Endometrium (tissue), 2 donors: Measurements from ENCODE around the gene GPER1.

ENCODE experiments used
- FAIRE-seq: peaks from 2 replicates; lab custom pipeline; 2012; peaks lifted over from hg19 to GRCh38; lab: Jason Lieb, UNC
- donor health status: control.
- donor health status: control.

Gene GPER1

GRCh38 chr7:1090686-1091643 is 3.1 kb downstream of the GPER1 start:
- FAIRE-seq, result no peak

GRCh38 chr7:1091644-1092027 is 3.7 kb downstream of the GPER1 start:
- FAIRE-seq, result no peak

GRCh38 chr7:1092161-1092632 is 4.3 kb downstream of the GPER1 start:
- no peak for FAIRE-seq

- no peak for FAIRE-seq
These were observed 5.0 kb downstream of the GPER1 start for GRCh38 chr7:1092806-1093501.

- no peak for FAIRE-seq
These were observed 5.6 kb downstream of the GPER1 start for GRCh38 chr7:1093502-1093843.

GRCh38 chr7:1093916-1094508 is 6.1 kb downstream of the GPER1 start:
- FAIRE-seq, result no peak

- FAIRE-seq, result no peak
These were observed 7.0 kb downstream of the GPER1 start for GRCh38 chr7:1094870-1095269.

GRCh38 chr7:1095621-1096155 is 7.8 kb downstream of the GPER1 start:
- FAIRE-seq, result no peak

GRCh38 chr7:1096156-1097119 is 8.5 kb downstream of the GPER1 start:
- FAIRE-seq, result no peak

GRCh38 chr7:1097120-1097504 is 9.2 kb downstream of the GPER1 start:
- no peak for FAIRE-seq

- FAIRE-seq, result no peak
These were observed 10.6 kb downstream of the GPER1 start for GRCh38 chr7:1098243-1099153.

- FAIRE-seq, result no peak
These were observed 11.2 kb downstream of the GPER1 start for GRCh38 chr7:1099154-1099542.

GRCh38 chr7:1099637-1100036 is 11.7 kb downstream of the GPER1 start:
- FAIRE-seq, result no peak

- FAIRE-seq, result no peak
These were observed 12.5 kb downstream of the GPER1 start for GRCh38 chr7:1100386-1100785.

GRCh38 chr7:1100834-1101562 is 13.1 kb downstream of the GPER1 start:
- FAIRE-seq, result no peak

GRCh38 chr7:1101563-1102431 is 13.9 kb downstream of the GPER1 start:
- no peak for FAIRE-seq

GRCh38 chr7:1103009-1103788 is 15.3 kb downstream of the GPER1 start:
- no peak for FAIRE-seq
